ENCODE data around the gene DPH1.

The DPH1 gene

DNA sequence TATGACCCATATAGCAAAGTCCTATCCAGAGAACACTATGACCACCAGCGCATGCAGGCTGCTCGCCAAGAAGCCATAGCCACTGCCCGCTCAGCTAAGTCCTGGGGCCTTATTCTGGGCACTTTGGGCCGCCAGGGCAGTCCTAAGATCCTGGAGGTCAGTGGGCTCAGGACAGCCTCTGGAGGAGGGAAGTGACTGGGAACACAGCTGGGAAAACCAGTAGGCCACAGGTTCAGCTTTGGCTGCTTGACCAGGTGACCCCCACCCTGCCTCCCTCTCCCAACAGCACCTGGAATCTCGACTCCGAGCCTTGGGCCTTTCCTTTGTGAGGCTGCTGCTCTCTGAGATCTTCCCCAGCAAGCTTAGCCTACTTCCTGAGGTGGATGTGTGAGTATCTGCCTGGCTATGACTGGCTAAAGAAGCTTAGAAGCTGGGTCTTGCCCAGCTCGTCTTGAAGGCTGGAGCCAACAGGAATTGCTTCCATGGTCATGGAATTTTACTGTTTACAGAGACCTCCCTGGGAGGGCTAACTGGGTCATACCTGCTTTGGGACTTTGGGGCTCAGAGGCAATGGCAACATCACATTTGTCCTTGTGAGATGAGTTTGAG lies 10.4 kb downstream of the DPH1 start:
- no peak overlapping the region for H3K4me3 ChIP-seq (ENCODE audit: insufficient read depth, low read depth, low read length)
- H3K36me3 ChIP-seq (ENCODE audit: control insufficient read depth, insufficient read depth, low read length): peaks cover 8% of the 10 kb centered on the region
- H3K27ac ChIP-seq (ENCODE audit: insufficient read depth, low read depth, low read length, poor library complexity, severe bottlenecking): no peak overlapping the region
- H3K27me3 ChIP-seq (ENCODE audit: control insufficient read depth, insufficient read depth, low read length, poor library complexity, severe bottlenecking): no peaks in the 10 kb centered on the region
- H3K4me1 ChIP-seq (ENCODE audit: control insufficient read depth, insufficient read depth, low read length): peaks cover 7% of the 10 kb centered on the region
- WGBS, 2 experiments: 87 to 94% methylated on average over 7 of the region's 7 CpGs
- H3K9me3 ChIP-seq (ENCODE audit: control insufficient read depth, low read length): no peaks in the 10 kb centered on the region

DNA sequence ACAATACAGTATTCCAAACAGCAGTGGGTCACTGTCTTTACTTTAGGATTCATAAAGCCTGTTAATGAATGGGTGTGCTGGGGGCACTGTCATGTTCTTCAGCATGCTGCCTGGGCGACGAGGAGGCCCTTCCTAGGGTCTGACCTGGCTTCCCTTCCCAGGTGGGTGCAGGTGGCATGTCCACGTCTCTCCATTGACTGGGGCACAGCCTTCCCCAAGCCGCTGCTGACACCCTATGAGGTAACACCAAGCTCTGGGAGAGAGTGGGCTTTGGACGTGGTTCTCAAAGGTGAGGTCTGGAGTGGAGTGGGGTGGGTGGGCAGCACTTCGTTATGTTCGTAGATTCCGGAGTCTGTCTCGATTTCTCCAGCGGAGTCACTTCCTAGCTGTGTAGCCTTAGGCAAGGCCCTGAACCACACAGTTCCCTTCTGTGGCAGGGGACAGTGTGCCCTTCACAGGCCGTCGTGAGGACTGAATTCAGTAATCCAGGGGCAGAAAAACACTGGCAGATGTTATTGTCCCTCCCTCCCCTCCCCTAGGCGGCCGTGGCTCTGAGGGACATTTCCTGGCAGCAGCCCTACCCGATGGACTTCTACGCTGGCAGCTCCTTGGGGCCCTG lies 11.1 kb downstream of the DPH1 start:
- Histone ChIP-seq H3K36me3 (ENCODE audit: control insufficient read depth, insufficient read depth, low read length) (peaks cover 8% of the 10 kb centered on the region), H3K4me1 (ENCODE audit: control insufficient read depth, insufficient read depth, low read length) (peaks cover 7% of the 10 kb centered on the region), H3K9me3 (ENCODE audit: control insufficient read depth, low read length) (no peaks in the 10 kb centered on the region), H3K4me3 (ENCODE audit: insufficient read depth, low read depth, low read length) (peak overlapping the region; percentile 73), H3K27ac (ENCODE audit: insufficient read depth, low read depth, low read length, poor library complexity, severe bottlenecking) (no peak overlapping the region), H3K27me3 (ENCODE audit: control insufficient read depth, insufficient read depth, low read length, poor library complexity, severe bottlenecking) (no peaks in the 10 kb centered on the region)
- 62 to 64% methylated on average over 16 of the region's 16 CpGs for WGBS, 2 experiments

DNA sequence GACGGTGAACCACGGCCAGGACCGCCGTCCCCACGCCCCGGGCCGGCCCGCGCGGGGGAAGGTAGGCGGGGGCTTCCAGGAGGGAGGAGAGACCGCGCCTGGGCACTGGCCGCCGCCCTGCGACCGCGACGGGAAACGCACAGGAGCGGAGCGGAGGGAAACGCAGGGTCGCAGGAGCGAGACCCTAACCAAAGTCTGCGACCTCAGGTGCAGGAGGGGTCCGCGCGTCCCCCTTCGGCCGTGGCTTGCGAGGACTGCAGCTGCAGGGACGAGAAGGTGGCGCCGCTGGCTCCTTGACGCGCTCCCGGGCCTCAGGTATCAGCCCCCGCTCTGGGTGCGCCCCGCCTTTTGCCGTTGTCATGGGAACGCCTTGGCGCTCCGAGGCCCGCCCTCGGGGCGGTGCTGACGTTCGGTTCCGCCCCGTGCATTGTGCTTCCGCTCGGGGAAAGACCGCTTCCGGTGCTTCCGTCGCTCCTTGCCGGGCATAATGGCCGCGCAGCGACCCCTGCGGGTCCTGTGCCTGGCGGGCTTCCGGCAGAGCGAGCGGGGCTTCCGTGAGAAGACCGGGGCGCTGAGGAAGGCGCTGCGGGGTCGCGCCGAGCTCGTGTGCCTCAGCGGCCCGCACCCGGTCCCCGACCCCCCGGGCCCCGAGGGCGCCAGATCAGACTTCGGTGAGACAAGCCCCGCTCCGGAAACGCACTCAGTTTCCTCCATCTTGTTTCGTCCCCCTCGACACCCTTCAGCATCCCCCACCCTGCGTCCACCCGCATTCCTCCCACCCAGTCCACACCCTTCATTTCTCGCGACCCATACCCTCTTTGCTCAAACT lies 11.8 kb downstream of the DPH1 start, which contains the start of gene OVCA2:
TSS of gene OVCA2 (plus strand) at position 462 of the 829 bp plus-strand sequence. CDS start at position 488, 26 bp downstream.
- 0% methylated on average over 93 of the region's 93 CpGs for WGBS, 2 experiments
- H3K27me3 ChIP-seq (ENCODE audit: control insufficient read depth, insufficient read depth, low read length, poor library complexity, severe bottlenecking): peaks cover 3% of the 10 kb centered on the region
- peak within 1 kb of the TSS; percentile 73 for H3K4me3 ChIP-seq (ENCODE audit: insufficient read depth, low read depth, low read length)
- no peaks in the 10 kb centered on the region for H3K9me3 ChIP-seq (ENCODE audit: control insufficient read depth, low read length)
- peaks cover 7% of the 10 kb centered on the region for H3K4me1 ChIP-seq (ENCODE audit: control insufficient read depth, insufficient read depth, low read length)
- H3K36me3 ChIP-seq (ENCODE audit: control insufficient read depth, insufficient read depth, low read length): peaks cover 8% of the 10 kb centered on the region
- peak within 1 kb of the TSS; percentile 62 for H3K27ac ChIP-seq (ENCODE audit: insufficient read depth, low read depth, low read length, poor library complexity, severe bottlenecking)

DNA sequence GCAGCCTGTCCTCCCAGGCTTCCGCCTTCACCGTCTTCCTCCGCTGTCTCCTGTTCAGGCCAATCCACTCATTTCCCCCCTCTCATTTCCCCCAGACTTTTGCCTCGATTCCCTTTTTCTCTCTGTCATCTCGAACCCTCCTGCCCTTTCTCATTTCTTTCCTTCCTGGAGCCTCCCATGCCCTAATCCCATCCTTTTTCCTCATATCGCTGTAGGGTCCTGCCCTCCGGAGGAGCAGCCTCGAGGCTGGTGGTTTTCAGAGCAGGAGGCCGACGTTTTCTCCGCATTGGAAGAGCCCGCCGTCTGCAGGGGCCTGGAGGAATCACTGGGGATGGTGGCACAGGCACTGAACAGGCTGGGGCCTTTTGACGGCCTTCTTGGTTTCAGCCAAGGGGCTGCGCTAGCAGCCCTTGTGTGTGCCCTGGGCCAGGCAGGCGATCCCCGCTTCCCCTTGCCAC lies 12.5 kb downstream of the DPH1 start:
- Histone ChIP-seq H3K27me3 (ENCODE audit: control insufficient read depth, insufficient read depth, low read length, poor library complexity, severe bottlenecking) (peaks cover 7% of the 10 kb centered on the region), H3K4me3 (ENCODE audit: insufficient read depth, low read depth, low read length) (peak overlapping the region; percentile 73), H3K4me1 (ENCODE audit: control insufficient read depth, insufficient read depth, low read length) (peaks cover 7% of the 10 kb centered on the region), H3K27ac (ENCODE audit: insufficient read depth, low read depth, low read length, poor library complexity, severe bottlenecking) (peak overlapping the region; percentile 30), H3K9me3 (ENCODE audit: control insufficient read depth, low read length) (no peaks in the 10 kb centered on the region), H3K36me3 (ENCODE audit: control insufficient read depth, insufficient read depth, low read length) (peaks cover 8% of the 10 kb centered on the region)
- WGBS, 2 experiments: 38 to 39% methylated on average over 17 of the region's 17 CpGs

DNA sequence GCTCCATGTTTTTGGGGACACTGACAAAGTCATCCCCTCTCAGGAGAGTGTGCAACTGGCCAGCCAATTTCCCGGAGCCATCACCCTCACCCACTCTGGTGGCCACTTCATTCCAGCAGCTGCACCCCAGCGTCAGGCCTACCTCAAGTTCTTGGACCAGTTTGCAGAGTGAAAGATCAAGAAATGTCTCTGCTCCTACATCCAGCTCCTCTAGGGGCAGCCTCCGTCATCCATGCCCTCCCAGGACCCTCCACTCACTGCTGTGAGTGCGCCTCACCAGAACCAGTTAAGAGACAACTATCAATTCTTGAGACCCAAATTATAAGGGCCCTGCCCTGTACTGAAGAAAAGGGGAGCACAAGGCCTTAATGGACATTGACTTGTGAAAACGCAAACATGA lies 13.0 kb downstream of the DPH1 start:
- H3K4me3 ChIP-seq (ENCODE audit: insufficient read depth, low read depth, low read length): peak overlapping the region; percentile 73
- H3K9me3 ChIP-seq (ENCODE audit: control insufficient read depth, low read length): no peaks in the 10 kb centered on the region
- H3K36me3 ChIP-seq (ENCODE audit: control insufficient read depth, insufficient read depth, low read length): peaks cover 8% of the 10 kb centered on the region
- H3K27me3 ChIP-seq (ENCODE audit: control insufficient read depth, insufficient read depth, low read length, poor library complexity, severe bottlenecking): peaks cover 13% of the 10 kb centered on the region
- no peak overlapping the region for H3K27ac ChIP-seq (ENCODE audit: insufficient read depth, low read depth, low read length, poor library complexity, severe bottlenecking)
- peaks cover 7% of the 10 kb centered on the region for H3K4me1 ChIP-seq (ENCODE audit: control insufficient read depth, insufficient read depth, low read length)
- 92 to 93% methylated on average over 5 of the region's 5 CpGs for WGBS, 2 experiments

DNA sequence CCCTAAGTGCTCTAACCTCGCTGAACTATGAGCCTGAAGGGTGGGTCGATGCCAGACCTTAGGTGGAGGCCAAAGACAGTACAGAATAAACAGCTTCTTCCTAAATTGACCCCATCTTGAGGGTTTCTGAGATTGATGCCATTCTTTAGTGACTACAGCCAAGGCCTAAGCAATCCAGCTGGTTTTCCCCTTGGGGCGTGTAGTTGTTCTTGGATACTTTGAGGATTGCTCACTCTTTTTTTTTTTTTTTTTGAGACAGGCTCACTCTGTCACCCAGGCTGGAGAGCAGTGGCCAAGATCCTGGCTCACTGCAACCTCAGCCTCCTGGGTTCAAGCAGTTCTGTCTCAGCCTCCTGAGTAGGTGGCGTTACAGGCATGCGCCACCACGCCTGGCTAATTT lies 13.8 kb downstream of the DPH1 start:
- 89 to 97% methylated on average over 6 of the region's 6 CpGs for WGBS, 2 experiments
- no peak overlapping the region for H3K4me3 ChIP-seq (ENCODE audit: insufficient read depth, low read depth, low read length)
- no peak overlapping the region for H3K27ac ChIP-seq (ENCODE audit: insufficient read depth, low read depth, low read length, poor library complexity, severe bottlenecking)

DNA sequence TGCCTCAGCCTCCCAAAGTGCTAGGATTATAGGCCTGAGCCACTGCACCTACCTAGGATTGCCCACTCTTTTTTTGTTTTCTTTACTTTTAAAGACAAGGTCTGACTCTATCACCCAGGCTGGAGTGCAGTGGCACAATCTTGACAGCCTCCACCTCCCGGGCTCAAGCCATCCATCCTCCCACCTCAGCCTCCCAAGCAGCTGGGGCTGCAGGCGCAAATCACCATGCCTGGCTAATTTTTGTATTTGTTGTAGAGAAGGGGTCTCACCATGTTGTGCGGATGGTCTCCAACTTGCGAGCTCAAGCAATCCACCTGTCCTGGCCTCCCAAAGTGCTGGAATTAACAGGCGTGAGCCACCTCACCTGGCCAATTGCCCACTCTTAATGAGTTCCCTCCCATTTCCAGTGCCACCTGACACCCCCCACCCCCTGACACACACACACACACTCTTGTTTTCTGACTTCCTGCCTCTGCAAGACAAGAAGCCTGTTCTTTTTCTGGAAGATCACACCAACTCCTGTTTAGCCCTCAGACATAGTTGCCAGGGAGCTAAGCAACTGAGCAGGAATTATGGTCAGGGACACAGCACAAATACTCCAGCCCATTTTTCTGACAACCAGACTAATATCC lies 14.4 kb downstream of the DPH1 start:
- Histone ChIP-seq H3K36me3 (ENCODE audit: control insufficient read depth, insufficient read depth, low read length) (peaks cover 8% of the 10 kb centered on the region), H3K27ac (ENCODE audit: insufficient read depth, low read depth, low read length, poor library complexity, severe bottlenecking) (no peak overlapping the region), H3K27me3 (ENCODE audit: control insufficient read depth, insufficient read depth, low read length, poor library complexity, severe bottlenecking) (peaks cover 27% of the 10 kb centered on the region), H3K4me3 (ENCODE audit: insufficient read depth, low read depth, low read length) (no peak overlapping the region), H3K9me3 (ENCODE audit: control insufficient read depth, low read length) (no peaks in the 10 kb centered on the region), H3K4me1 (ENCODE audit: control insufficient read depth, insufficient read depth, low read length) (peaks cover 16% of the 10 kb centered on the region)
- WGBS, 2 experiments: 92 to 94% methylated on average over 5 of the region's 5 CpGs

More for the DNA sequence above, 13.8 kb downstream of the DPH1 start:
- peaks cover 8% of the 10 kb centered on the region for H3K36me3 ChIP-seq (ENCODE audit: control insufficient read depth, insufficient read depth, low read length)
- H3K4me1 ChIP-seq (ENCODE audit: control insufficient read depth, insufficient read depth, low read length): peaks cover 10% of the 10 kb centered on the region
- H3K27me3 ChIP-seq (ENCODE audit: control insufficient read depth, insufficient read depth, low read length, poor library complexity, severe bottlenecking): peaks cover 21% of the 10 kb centered on the region
- no peaks in the 10 kb centered on the region for H3K9me3 ChIP-seq (ENCODE audit: control insufficient read depth, low read length)

DNA sequence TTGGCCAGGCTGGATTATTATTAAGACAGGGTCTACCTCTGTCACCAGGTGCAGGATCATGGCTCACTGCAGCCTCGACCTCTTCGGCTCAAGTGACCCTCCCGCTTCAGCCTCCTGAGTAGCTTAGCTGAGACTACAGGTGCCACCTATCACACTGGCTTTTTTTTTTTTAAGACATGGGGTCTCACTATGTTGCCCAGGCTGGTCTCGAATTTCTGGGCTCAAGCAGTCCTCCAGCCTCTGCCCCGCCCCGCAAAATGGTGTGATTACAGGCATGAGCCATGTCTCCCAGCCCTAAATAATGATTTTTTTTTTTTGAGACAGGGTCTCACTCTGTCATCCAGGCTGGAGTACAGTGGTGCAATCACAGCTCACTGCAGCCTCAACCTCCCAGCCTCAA lies 17.6 kb downstream of the DPH1 start:
- 88 to 89% methylated on average over 6 of the region's 6 CpGs for WGBS, 2 experiments
- Histone ChIP-seq H3K27me3 (ENCODE audit: control insufficient read depth, insufficient read depth, low read length, poor library complexity, severe bottlenecking) (peaks cover 55% of the 10 kb centered on the region), H3K4me3 (ENCODE audit: insufficient read depth, low read depth, low read length) (no peak overlapping the region)

DNA sequence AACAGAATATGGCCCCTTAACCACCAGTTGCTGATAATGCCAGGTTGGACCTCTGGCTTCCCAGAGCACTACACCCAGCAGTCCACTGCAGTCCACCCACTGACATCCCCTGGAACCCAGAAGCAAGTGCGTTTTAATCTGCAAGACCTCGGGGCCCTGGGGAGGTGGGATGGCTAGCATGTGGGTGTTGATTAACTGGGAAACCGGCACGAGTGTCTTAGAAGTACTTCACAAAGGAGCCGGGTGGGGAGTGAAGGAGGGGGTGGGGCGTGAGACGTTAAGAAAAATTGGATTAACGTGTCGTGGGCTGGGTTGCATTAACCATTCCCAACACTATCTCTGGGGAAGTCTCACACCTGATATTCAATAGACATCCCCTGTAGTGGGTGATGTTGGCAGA lies 18.9 kb downstream of the DPH1 start:
- 48 to 50% methylated on average over 8 of the region's 9 CpGs for WGBS, 2 experiments
- H3K36me3 ChIP-seq (ENCODE audit: control insufficient read depth, insufficient read depth, low read length): peaks cover under 1% of the 10 kb centered on the region
- no peaks in the 10 kb centered on the region for H3K9me3 ChIP-seq (ENCODE audit: control insufficient read depth, low read length)
- H3K27me3 ChIP-seq (ENCODE audit: control insufficient read depth, insufficient read depth, low read length, poor library complexity, severe bottlenecking): peaks cover 67% of the 10 kb centered on the region
- H3K27ac ChIP-seq (ENCODE audit: insufficient read depth, low read depth, low read length, poor library complexity, severe bottlenecking): no peak overlapping the region
- H3K4me3 ChIP-seq (ENCODE audit: insufficient read depth, low read depth, low read length): peak overlapping the region; percentile 65
- peaks cover 15% of the 10 kb centered on the region for H3K4me1 ChIP-seq (ENCODE audit: control insufficient read depth, insufficient read depth, low read length)

More for the DNA sequence above, 17.6 kb downstream of the DPH1 start:
- H3K4me1 ChIP-seq (ENCODE audit: control insufficient read depth, insufficient read depth, low read length): peaks cover 18% of the 10 kb centered on the region
- H3K27ac ChIP-seq (ENCODE audit: insufficient read depth, low read depth, low read length, poor library complexity, severe bottlenecking): no peak overlapping the region
- H3K9me3 ChIP-seq (ENCODE audit: control insufficient read depth, low read length): no peaks in the 10 kb centered on the region
- H3K36me3 ChIP-seq (ENCODE audit: control insufficient read depth, insufficient read depth, low read length): peaks cover 8% of the 10 kb centered on the region

Data from ectodermal cell (in vitro differentiated cells).